ENCODE data around the gene GPR31. TPM values are rescaled to one million over a fixed set of nuclear protein-coding genes. Genes with fewer than 3 reads are reported as not detected.
"Not testable (repeated sequence)": the region's sequence is repeated elsewhere in the genome, so short reads cannot be mapped to it uniquely, and the experiment has no call there.

GPR31 gene, protein sequence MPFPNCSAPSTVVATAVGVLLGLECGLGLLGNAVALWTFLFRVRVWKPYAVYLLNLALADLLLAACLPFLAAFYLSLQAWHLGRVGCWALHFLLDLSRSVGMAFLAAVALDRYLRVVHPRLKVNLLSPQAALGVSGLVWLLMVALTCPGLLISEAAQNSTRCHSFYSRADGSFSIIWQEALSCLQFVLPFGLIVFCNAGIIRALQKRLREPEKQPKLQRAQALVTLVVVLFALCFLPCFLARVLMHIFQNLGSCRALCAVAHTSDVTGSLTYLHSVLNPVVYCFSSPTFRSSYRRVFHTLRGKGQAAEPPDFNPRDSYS
- not detected for total RNA-seq (2013)
- not detected for polyA plus RNA-seq
- not detected in 2 replicates for polyA minus RNA-seq
- 0.69 to 3.3 (median 1.8) reads per million in 11 experiments for total RNA-seq

- H3K27ac Mint-ChIP-seq, result peak within 1 kb of the TSS in 1 of 7 donors; percentile 54
- peak; percentile 29 to 62 (median 45) for DNase-seq
- intact Hi-C loops (cut with micrococcal nuclease), result no loop called here
- Histone ChIP-seq H2AFZ (ENCODE audit: insufficient read depth, low read depth, low read length, poor library complexity, severe bottlenecking) (no peak within 1 kb of the TSS), H3K79me2 (ENCODE audit: insufficient read depth, low read length) (no peaks in the 10 kb centered on the region), H3K9me3 (replicated peaks in 1 of 2; ENCODE audit: control insufficient read depth in 1 of 2, insufficient read depth in 1 of 2, low read length in 2 of 2) (no peaks in the 10 kb centered on the region), H3K27ac (ENCODE audit: low read depth in 1 of 2, low read length in 2 of 2) (peak within 1 kb of the TSS in 1 of 2 donors; percentile 48), H3K36me3 (replicated peaks in 1 of 2; ENCODE audit: control insufficient read depth in 1 of 2, insufficient read depth in 2 of 2, low read length in 2 of 2) (no peaks in the 10 kb centered on the region), H4K20me1 (ENCODE audit: insufficient read depth, low read length) (no peaks in the 10 kb centered on the region), H3K9ac (ENCODE audit: insufficient read depth, low read length, poor library complexity, severe bottlenecking) (no peak within 1 kb of the TSS), H3K4me1 (ENCODE audit: control insufficient read depth in 1 of 2, insufficient read depth in 2 of 2, low read length in 2 of 2) (peaks cover 17 to 31% of the 10 kb centered on the region in 2 donors), H3K4me3 (replicated peaks in 1 of 3; ENCODE audit: low read depth in 2 of 3, low read length in 3 of 3) (no peak within 1 kb of the TSS), H3K27me3 (ENCODE audit: control insufficient read depth in 2 of 2, insufficient read depth in 2 of 2, low read length in 2 of 2) (no peaks in the 10 kb centered on the region), H3K4me2 (replicated peaks; ENCODE audit: extremely low read depth, low read length, poor library complexity, severe bottlenecking) (no peak within 1 kb of the TSS)
- 27% methylated on average over 2 of the region's 4 CpGs for WGBS (ENCODE audit: insufficient coverage)
- TF ChIP-seq CTCF (IDR thresholded peaks at IDR 0.05), result no peak
- H3K36me3 Mint-ChIP-seq, result no peaks in the 10 kb centered on the region
- H3K9me3 Mint-ChIP-seq, result peaks cover 0 to under 1% (median 0%) of the 10 kb centered on the region in 7 donors
- H3K4me3 Mint-ChIP-seq, result no peak within 1 kb of the TSS
- H3K4me1 Mint-ChIP-seq, result peaks cover 27% of the 10 kb centered on the region
- H3K27me3 Mint-ChIP-seq (ENCODE audit: low read depth in 3 of 3), result peaks cover 0 to 2% (median 0%) of the 10 kb centered on the region in 3 donors
Observed at GRCh38 chr6:167157863-167158262, at the start of gene GPR31. Gene GPR31, minus strand, starts transcription at chr6:167157980. Its CDS starts 149 bp downstream, at chr6:167157831.

DNA sequence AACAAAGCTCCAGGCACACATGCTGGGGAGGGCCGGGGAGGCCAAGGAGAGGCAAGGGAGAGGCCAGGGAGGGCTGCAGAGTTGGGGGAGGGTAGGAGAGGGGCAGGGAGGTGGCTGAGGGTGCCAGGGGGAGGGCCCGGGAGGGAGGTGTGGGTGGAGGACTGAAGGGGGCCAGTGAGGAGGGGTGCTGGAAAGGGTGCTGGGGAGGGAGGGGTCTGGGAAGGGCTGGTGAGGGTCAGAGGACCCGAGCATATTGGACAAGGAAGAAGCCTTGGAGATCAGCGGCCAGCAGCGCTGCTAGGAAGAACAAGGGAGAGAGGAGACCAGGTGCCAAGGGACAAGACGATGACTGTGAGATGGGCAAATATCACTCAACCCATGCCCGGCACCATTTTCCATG lies 49.7 kb upstream of the GPR31 start:
- H3K4me1 ChIP-seq (ENCODE audit: control insufficient read depth in 1 of 2, insufficient read depth in 2 of 2, low read length in 2 of 2), result no peaks in the 10 kb centered on the region
- no peak for TF ChIP-seq CTCF (IDR thresholded peaks at IDR 0.05)
- Mint-ChIP-seq H3K9me3 (no peaks in the 10 kb centered on the region), H3K27ac (no peak overlapping the region), H3K4me1 (no peaks in the 10 kb centered on the region), H3K27me3 (ENCODE audit: low read depth in 3 of 3) (peaks cover 0 to 3% (median 2%) of the 10 kb centered on the region in 3 donors), H3K36me3 (no peaks in the 10 kb centered on the region), H3K4me3 (no peak overlapping the region)
- H3K36me3 ChIP-seq (replicated peaks in 1 of 2; ENCODE audit: control insufficient read depth in 1 of 2, insufficient read depth in 2 of 2, low read length in 2 of 2), result no peaks in the 10 kb centered on the region
- H3K4me3 ChIP-seq (replicated peaks in 1 of 3; ENCODE audit: low read depth in 2 of 3, low read length in 3 of 3), result no peak overlapping the region
- H2AFZ ChIP-seq (ENCODE audit: insufficient read depth, low read depth, low read length, poor library complexity, severe bottlenecking), result no peak overlapping the region
- H3K9ac ChIP-seq (ENCODE audit: insufficient read depth, low read length, poor library complexity, severe bottlenecking), result no peak overlapping the region
- H4K20me1 ChIP-seq (ENCODE audit: insufficient read depth, low read length), result no peaks in the 10 kb centered on the region
- H3K9me3 ChIP-seq (replicated peaks in 1 of 2; ENCODE audit: control insufficient read depth in 1 of 2, insufficient read depth in 1 of 2, low read length in 2 of 2), result no peaks in the 10 kb centered on the region
- WGBS (ENCODE audit: insufficient coverage), result 92% methylated on average over 5 of the region's 7 CpGs
- no peaks in the 10 kb centered on the region for H3K27me3 ChIP-seq (ENCODE audit: control insufficient read depth in 2 of 2, insufficient read depth in 2 of 2, low read length in 2 of 2)
- intact Hi-C loops (cut with micrococcal nuclease), result no loop called here
- H3K79me2 ChIP-seq (ENCODE audit: insufficient read depth, low read length), result no peaks in the 10 kb centered on the region
- DNase-seq, result no peak
- no peak overlapping the region for H3K27ac ChIP-seq (ENCODE audit: low read depth in 1 of 2, low read length in 2 of 2)
- H3K4me2 ChIP-seq (replicated peaks; ENCODE audit: extremely low read depth, low read length, poor library complexity, severe bottlenecking), result no peak overlapping the region

DNA sequence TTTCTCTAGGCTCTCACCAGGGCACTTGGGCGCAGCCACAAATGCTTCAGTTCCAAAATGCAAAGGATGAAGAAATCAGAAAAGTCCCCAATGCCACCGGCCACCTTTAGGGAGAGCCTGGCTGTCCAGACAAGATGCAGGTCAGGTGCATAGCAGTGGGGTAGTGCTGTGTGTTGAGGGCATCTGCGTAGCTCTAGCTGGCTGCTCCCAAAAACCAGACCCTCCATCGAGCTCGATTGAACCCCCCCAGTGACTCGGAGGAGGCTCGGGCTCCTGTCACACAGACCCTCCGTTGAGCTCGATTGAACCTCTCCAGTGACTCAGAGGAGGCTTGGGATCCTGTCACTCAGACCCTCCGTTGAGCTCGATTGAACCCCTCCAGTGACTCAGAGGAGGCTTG lies 47.5 kb upstream of the GPR31 start:
- H3K27me3 Mint-ChIP-seq (ENCODE audit: low read depth in 3 of 3); H3K27ac Mint-ChIP-seq; intact Hi-C loops (cut with micrococcal nuclease): not testable (repeated sequence)

More for the DNA sequence above, 47.5 kb upstream of the GPR31 start:
- not testable (repeated sequence) for DNase-seq; H3K36me3 ChIP-seq (replicated peaks in 1 of 2; ENCODE audit: control insufficient read depth in 1 of 2, insufficient read depth in 2 of 2, low read length in 2 of 2); H3K9me3 Mint-ChIP-seq; H3K4me1 Mint-ChIP-seq; H3K27ac ChIP-seq (ENCODE audit: low read depth in 1 of 2, low read length in 2 of 2); H3K4me3 ChIP-seq (replicated peaks in 1 of 3; ENCODE audit: low read depth in 2 of 3, low read length in 3 of 3); H3K36me3 Mint-ChIP-seq; H4K20me1 ChIP-seq (ENCODE audit: insufficient read depth, low read length); H3K4me1 ChIP-seq (ENCODE audit: control insufficient read depth in 1 of 2, insufficient read depth in 2 of 2, low read length in 2 of 2); H3K79me2 ChIP-seq (ENCODE audit: insufficient read depth, low read length); H3K9me3 ChIP-seq (replicated peaks in 1 of 2; ENCODE audit: control insufficient read depth in 1 of 2, insufficient read depth in 1 of 2, low read length in 2 of 2); H3K4me3 Mint-ChIP-seq; H3K27me3 ChIP-seq (ENCODE audit: control insufficient read depth in 2 of 2, insufficient read depth in 2 of 2, low read length in 2 of 2); H2AFZ ChIP-seq (ENCODE audit: insufficient read depth, low read depth, low read length, poor library complexity, severe bottlenecking); H3K4me2 ChIP-seq (replicated peaks; ENCODE audit: extremely low read depth, low read length, poor library complexity, severe bottlenecking); H3K9ac ChIP-seq (ENCODE audit: insufficient read depth, low read length, poor library complexity, severe bottlenecking)
- 90% methylated on average over 7 of the region's 11 CpGs for WGBS (ENCODE audit: insufficient coverage)
